Ovary (tissue), 9 donors: ENCODE results near the gene TIMELESS. TPM values are rescaled to one million over a fixed set of nuclear protein-coding genes. Genes with fewer than 3 reads are reported as not detected.

Experiments
- DNase-seq, 5 donors: peaks; one replicate each; pipeline ENCODE4 v3.0.0-alpha.2; 2019 to 2020
- H3K27ac ChIP-seq, 2 donors: fragments of 200-600 bp; one replicate each; pipeline versions ENCODE4 v1.5.1 to v1.8.0; 2019 to 2022
- H3K27me3 ChIP-seq: fragments of 200-600 bp; one replicate; pipeline ENCODE4 v1.8.0; 2022
- H3K36me3 ChIP-seq: fragments of 200-600 bp; sonication (generic); one replicate; pipeline ENCODE4 v1.5.1; 2019
- H3K4me1 ChIP-seq: one replicate; pipeline ENCODE4 v1.8.1; 2013; ENCODE audit warnings: mild to moderate bottlenecking, moderate library complexity; ENCODE audit not compliant: insufficient read depth
- H3K4me3 ChIP-seq: fragments of 200-600 bp; sonication (generic); one replicate; pipeline ENCODE4 v1.5.1; 2017
- H3K9me3 ChIP-seq, 2 donors: fragments of 200-600 bp in 1 of 2; sonication (generic) in 1 of 2; one replicate each; pipeline versions ENCODE4 v1.5.1 to v1.8.1; 2013 to 2019; ENCODE audit warnings: mild to moderate bottlenecking in 1 of 2, moderate library complexity in 1 of 2
- EP300 ChIP-seq: sonication (generic); formaldehyde crosslinking; IDR thresholded peaks from one replicate; pipeline ENCODE4 v1.6.1; 2017; ENCODE audit warnings: antibody characterized with exemption
- POLR2A ChIP-seq: fragments of 450-650 bp; IDR thresholded peaks from one replicate; pipeline ENCODE4 v1.6.1; 2017; ENCODE audit warnings: antibody characterized with exemption, mild to moderate bottlenecking, moderate library complexity
- WGBS, 3 donors: extraction: QIAGEN DNeasy Blood & Tissue Kit in 1 of 3; methylation state at CpG; one replicate each; pipeline versions ENCODE4 v1.1.5 to v1.1.7; 2013 to 2017; 5-methylcytosine and 5-hydroxymethylcytosine counted together
- intact Hi-C, 4 donors: fragments of 100-400 bp; cut with DNase I; formaldehyde crosslinking; loops; one replicate each; pipeline versions ENCODE4 v1.11.0 to v1.15.1; 2022 to 2023
- polyA plus RNA-seq, 2 donors: library from polyadenylated mRNA; stranded (reverse); fragments of 200-250 nt in 1 of 2; fragments of 350-450 nt in 1 of 2; fragmentation: Illumina TruSeq in 1 of 2; extraction: RNeasy Lipid Tissue Mini Kit (QIAGEN cat#74804) in 1 of 2; gene quantifications; one replicate each; pipeline ENCODE4 v1.2.3, GENCODE V29; 2013 to 2014
- total RNA-seq, 7 donors: library from RNA; depleted of rRNA in 2 of 7; stranded (reverse); fragments of >200 nt in 2 of 7; fragmentation: NEBNext Ultra II Directional in 3 of 7; extraction: Animal tissue kit (Norgen Biotek cat#: 25700) in 3 of 7; gene quantifications; one replicate each; pipeline versions ENCODE4 v1.1.0 to v1.2.4, GENCODE V29; 2016 to 2023
- TF ChIP-seq, protein P1 (sequence below), 3 donors: fragments of 450-650 bp in 2 of 3; fragments of 200-600 bp in 1 of 3; IDR thresholded peaks; one replicate each; pipeline versions ENCODE4 v1.5.1 to v1.8.0; 2016 to 2022; ENCODE audit warnings: antibody characterized with exemption in 3 of 3, mild to moderate bottlenecking in 1 of 3
- donor health status: DM: no; HTN: no; CAD: no; lungs with moderate emphysema.
- donor health status: DM: no; HTN: no; CAD: no.
- donor health status: Bipolar disorder and iron deficiency.
- donor health status: DM: yes; HTN: yes; CAD: no.
- donor health status: DM: no; HTN: no; CAD: no.
- donor health status: DM: yes; HTN: yes; CAD: no.

Gene TIMELESS
- total and polyA plus RNA-seq, 9 donors = 2.1 to 6.4 (median 3.2) TPM

DNA sequence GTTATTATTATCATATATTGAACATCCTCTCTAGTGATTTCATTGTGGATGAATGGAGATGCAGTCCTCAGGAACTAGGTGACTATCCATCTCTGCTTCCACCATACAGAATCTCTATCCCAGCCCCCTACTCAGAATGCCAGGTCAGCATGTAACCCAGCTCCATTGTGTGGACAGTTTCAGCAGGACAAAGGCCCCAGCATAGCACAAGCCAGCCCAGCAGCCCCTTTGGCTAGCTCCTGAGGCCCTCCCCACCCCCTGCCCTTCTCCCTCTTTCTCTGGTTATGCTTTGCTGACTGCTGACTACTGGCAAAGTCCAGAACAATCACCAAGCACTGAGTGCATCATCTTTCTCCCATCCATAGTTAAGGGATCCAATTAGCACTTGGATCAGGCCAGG is 13.3 kb upstream of the TIMELESS start:
- Histone ChIP-seq H3K9me3 (no peaks in the 10 kb centered on the region), H3K27me3 (no peaks in the 10 kb centered on the region), H3K4me1 (no peaks in the 10 kb centered on the region), H3K36me3 (no peaks in the 10 kb centered on the region), H3K27ac (no peak overlapping the region), H3K4me3 (no peak overlapping the region)
- TF ChIP-seq, protein P1, sequence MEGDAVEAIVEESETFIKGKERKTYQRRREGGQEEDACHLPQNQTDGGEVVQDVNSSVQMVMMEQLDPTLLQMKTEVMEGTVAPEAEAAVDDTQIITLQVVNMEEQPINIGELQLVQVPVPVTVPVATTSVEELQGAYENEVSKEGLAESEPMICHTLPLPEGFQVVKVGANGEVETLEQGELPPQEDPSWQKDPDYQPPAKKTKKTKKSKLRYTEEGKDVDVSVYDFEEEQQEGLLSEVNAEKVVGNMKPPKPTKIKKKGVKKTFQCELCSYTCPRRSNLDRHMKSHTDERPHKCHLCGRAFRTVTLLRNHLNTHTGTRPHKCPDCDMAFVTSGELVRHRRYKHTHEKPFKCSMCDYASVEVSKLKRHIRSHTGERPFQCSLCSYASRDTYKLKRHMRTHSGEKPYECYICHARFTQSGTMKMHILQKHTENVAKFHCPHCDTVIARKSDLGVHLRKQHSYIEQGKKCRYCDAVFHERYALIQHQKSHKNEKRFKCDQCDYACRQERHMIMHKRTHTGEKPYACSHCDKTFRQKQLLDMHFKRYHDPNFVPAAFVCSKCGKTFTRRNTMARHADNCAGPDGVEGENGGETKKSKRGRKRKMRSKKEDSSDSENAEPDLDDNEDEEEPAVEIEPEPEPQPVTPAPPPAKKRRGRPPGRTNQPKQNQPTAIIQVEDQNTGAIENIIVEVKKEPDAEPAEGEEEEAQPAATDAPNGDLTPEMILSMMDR (IDR thresholded peaks at IDR 0.05) = no peak
- TF ChIP-seq EP300 (no peak), POLR2A (no peak)
- intact Hi-C loops = loop anchor here in 3 of 4 donors (10.0 kb wide), 4 partner anchors 128 to 338 kb away; partner anchors contain the start of genes ESYT1 (in 2 of the 3), IL23A (in 1 of the 3) and PAN2 (in 1 of the 3)
- no peak for DNase-seq

DNA sequence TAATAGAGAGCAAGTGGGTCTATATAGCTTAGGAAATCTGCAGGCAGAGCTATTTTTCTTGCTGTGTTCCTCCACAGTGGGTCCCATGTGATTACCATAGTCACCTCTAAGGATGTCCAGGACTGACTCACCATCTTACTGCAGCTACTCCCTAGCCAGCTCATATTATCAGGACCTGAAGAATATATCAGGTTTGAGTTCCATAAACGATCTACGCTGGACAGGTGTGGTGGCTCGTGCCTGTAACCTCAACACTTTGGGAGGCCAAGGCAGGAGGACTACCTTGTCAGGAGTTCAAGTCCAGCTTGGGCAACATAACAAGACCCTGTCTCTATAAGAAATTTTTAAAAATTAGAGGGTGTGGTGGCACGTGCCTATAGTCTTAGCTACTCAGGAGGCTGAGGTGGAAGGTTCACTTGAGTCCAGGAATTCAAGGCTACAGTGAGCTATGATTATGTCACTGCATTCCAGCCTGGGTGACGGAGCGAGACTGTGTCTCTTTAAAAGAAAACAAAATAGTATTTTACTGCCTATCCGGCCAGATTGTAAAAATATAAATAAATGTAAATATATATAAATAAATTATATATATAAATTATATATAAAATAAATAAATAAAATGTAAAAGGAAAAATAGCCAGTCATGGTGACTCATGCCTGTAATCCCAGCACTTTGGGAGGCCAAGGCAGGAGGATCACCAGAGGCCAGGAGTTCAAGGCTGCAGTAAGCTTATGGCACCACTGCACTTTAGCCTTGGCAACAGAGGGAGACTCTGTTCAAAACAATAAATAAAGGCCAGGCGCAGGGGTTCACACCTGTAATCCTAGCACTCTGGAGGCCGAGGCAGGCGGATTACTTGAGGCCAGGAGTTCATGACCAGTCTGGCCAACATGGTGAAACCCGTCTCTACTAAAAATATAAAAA is 12.3 kb upstream of the TIMELESS start:
- intact Hi-C loops = loop anchor here in 3 of 4 donors (10.0 kb wide), 4 partner anchors 127 to 337 kb away; partner anchors contain the start of genes ESYT1 (in 2 of the 3), IL23A (in 1 of the 3) and PAN2 (in 1 of the 3)
- Histone ChIP-seq H3K27me3 (no peaks in the 10 kb centered on the region), H3K4me3 (no peak overlapping the region), H3K27ac (no peak overlapping the region), H3K9me3 (no peaks in the 10 kb centered on the region), H3K36me3 (no peaks in the 10 kb centered on the region), H3K4me1 (no peaks in the 10 kb centered on the region)
- 74 to 80% (median 76%) methylated on average over 11 of the region's 11 CpGs for WGBS, 3 donors
- DNase-seq = no peak
- no peak for TF ChIP-seq POLR2A
- TF ChIP-seq EP300 = no peak
- TF ChIP-seq, protein P1 (IDR thresholded peaks at IDR 0.05) = no peak

DNA sequence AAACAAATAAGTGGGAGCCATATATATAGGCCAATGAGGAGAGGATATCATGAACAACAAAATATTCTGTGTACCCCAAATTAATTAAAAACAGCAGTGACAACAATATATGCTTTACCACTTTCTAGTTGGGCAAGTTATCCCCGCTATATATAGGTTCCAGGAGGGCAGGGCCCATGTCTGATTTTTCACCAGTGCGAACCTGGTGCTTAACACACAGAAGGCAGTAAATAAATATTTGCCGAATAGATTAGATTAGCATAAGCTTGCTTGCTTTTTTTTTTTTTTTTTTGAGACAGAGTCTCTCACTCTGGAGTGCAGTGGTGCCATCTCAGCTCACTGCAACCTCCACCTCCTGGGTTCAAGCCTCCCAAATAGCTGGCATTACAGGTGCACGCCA is 8.6 kb upstream of the TIMELESS start:
- Histone ChIP-seq H3K4me1 (no peaks in the 10 kb centered on the region), H3K27ac (no peak overlapping the region), H3K9me3 (no peaks in the 10 kb centered on the region), H3K36me3 (no peaks in the 10 kb centered on the region), H3K4me3 (no peak overlapping the region), H3K27me3 (no peaks in the 10 kb centered on the region)
- DNase-seq = no peak
- intact Hi-C loops = loop anchor here in 1 of 4 donors (10.0 kb wide), 1 partner anchor 103 kb away; no protein-coding TSS in a partner anchor
- TF ChIP-seq, protein P1 (IDR thresholded peaks at IDR 0.05) = no peak
- TF ChIP-seq POLR2A (no peak), EP300 (no peak)
- whole genome bisulfite sequencing, 3 donors = 78 to 87% (median 84%) methylated on average over 4 of the region's 4 CpGs

DNA sequence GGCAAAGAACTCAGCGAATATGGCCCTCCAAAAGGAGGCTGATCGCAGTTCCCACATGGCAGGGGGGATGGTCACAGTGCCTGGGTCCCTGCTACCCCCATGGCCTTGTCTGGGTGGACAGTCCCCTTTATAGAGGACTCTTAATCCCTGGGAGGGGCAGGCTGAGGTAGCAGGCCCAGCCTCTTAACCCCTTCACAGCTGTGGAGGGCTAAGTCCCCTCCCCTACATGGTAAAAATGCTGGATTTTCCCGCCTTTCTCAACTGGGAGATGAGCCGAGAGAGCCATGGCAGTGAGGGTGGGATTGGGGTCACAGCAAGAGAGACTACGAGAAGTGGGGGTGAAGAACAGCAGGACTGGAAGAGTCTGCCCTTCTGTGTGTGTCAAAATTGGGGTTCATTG is 5.3 kb upstream of the TIMELESS start, which contains the start of gene MIP:
MIP (minus strand) TSS at position 101 of the 400 bp plus-strand sequence; CDS start at position 57, 44 bp downstream.
- Histone ChIP-seq H3K4me3 (no peak within 1 kb of the TSS), H3K27me3 (no peaks in the 10 kb centered on the region), H3K4me1 (no peaks in the 10 kb centered on the region), H3K9me3 (no peaks in the 10 kb centered on the region), H3K36me3 (no peaks in the 10 kb centered on the region), H3K27ac (no peak within 1 kb of the TSS)
- TF ChIP-seq POLR2A = no peak
- TF ChIP-seq, protein P1 (IDR thresholded peaks at IDR 0.05) = no peak
- no peak for TF ChIP-seq EP300
- DNase-seq = no peak
- intact Hi-C loops = loop anchor here in 1 of 4 donors (10.0 kb wide), 1 partner anchor 100 kb away; no protein-coding TSS in a partner anchor
- WGBS, 3 donors = 79 to 86% (median 83%) methylated on average over 5 of the region's 5 CpGs
